ENCODE measurements around the gene FBXO9.

FBXO9 gene

DNA sequence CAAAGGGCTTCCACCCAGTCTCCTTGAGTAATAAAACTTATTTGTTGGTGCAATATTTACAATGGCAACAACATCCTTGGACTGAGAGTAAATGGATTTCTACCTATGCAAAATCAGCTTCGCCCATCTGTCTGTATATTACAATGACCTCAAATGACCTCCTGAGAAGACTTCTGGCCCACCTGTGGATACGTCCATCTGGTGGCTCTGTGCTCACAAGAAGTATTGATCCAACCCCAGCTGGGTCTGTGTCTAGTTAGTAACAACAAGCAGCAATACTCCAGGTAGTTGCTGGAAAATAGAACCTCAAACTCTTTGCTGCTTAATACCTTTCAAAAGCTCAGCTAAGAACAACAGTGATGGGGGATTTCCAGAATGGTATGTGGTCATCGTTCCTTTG is 35.4 kb upstream of the FBXO9 start:
- Histone ChIP-seq H3K79me2 (ENCODE audit: insufficient read depth, low read length) (no peaks in the 10 kb centered on the region), H3K4me3 (ENCODE audit: insufficient read depth, low read length, poor library complexity, severe bottlenecking) (no peak overlapping the region)
- TF ChIP-seq, protein P1, sequence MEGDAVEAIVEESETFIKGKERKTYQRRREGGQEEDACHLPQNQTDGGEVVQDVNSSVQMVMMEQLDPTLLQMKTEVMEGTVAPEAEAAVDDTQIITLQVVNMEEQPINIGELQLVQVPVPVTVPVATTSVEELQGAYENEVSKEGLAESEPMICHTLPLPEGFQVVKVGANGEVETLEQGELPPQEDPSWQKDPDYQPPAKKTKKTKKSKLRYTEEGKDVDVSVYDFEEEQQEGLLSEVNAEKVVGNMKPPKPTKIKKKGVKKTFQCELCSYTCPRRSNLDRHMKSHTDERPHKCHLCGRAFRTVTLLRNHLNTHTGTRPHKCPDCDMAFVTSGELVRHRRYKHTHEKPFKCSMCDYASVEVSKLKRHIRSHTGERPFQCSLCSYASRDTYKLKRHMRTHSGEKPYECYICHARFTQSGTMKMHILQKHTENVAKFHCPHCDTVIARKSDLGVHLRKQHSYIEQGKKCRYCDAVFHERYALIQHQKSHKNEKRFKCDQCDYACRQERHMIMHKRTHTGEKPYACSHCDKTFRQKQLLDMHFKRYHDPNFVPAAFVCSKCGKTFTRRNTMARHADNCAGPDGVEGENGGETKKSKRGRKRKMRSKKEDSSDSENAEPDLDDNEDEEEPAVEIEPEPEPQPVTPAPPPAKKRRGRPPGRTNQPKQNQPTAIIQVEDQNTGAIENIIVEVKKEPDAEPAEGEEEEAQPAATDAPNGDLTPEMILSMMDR (IDR thresholded peaks at IDR 0.05; ENCODE audit: insufficient read depth, low read length, poor library complexity, severe bottlenecking): no peak
- no peak for TF ChIP-seq EZH2phosphoT487 (conservative IDR thresholded peaks at IDR 0.05; ENCODE audit: low read length)

DNA sequence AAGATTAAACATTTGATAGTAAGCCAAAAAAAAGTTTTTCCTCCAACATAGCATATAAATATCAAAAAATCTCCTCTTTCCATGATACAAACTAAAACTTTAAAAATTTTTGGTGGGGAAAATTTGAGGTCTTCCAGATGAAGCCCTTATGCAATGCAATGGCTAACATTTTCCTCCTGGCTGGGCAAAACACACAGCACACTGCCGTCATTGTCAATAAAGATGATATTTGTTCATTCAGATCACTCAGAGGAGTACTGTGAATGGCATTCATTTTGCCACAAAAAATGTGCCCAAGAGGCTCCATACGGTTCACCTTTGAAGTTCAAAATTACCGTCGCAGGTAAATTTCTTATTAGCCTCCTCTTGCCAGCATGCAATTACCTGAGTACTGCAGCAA is 33.9 kb upstream of the FBXO9 start:
- no peaks in the 10 kb centered on the region for H4K20me1 ChIP-seq (ENCODE audit: low read depth, low read length)
- H3K4me3 ChIP-seq (ENCODE audit: insufficient read depth, low read length, poor library complexity, severe bottlenecking): no peak overlapping the region
- H3K9me3 ChIP-seq (ENCODE audit: insufficient read depth, low read length): no peaks in the 10 kb centered on the region
- no peaks in the 10 kb centered on the region for H3K27me3 ChIP-seq (ENCODE audit: low read length)
- no peak for TF ChIP-seq EZH2phosphoT487 (conservative IDR thresholded peaks at IDR 0.05; ENCODE audit: low read length)
- TF ChIP-seq, protein P1 (IDR thresholded peaks at IDR 0.05; ENCODE audit: insufficient read depth, low read length, poor library complexity, severe bottlenecking): no peak
- no peaks in the 10 kb centered on the region for H3K79me2 ChIP-seq (ENCODE audit: insufficient read depth, low read length)
- no peak overlapping the region for H3K4me2 ChIP-seq (ENCODE audit: low read depth, low read length, poor library complexity, severe bottlenecking)
- no peak overlapping the region for H3K27ac ChIP-seq (ENCODE audit: low read depth, low read length)
- no peak overlapping the region for H2AFZ ChIP-seq (ENCODE audit: low read depth, low read length, severe bottlenecking)
- no peak overlapping the region for H3K9ac ChIP-seq (ENCODE audit: low read length)
- H3K9me2 ChIP-seq (replicated peaks; ENCODE audit: insufficient read depth, low read length): no peaks in the 10 kb centered on the region
- H3K36me3 ChIP-seq (ENCODE audit: low read length): no peaks in the 10 kb centered on the region
- no peaks in the 10 kb centered on the region for H3F3A ChIP-seq (ENCODE audit: insufficient read depth)

More for the DNA sequence above, 35.4 kb upstream of the FBXO9 start:
- Histone ChIP-seq H3K27ac (ENCODE audit: low read depth, low read length) (no peak overlapping the region), H3F3A (ENCODE audit: insufficient read depth) (no peaks in the 10 kb centered on the region), H3K9me3 (ENCODE audit: insufficient read depth, low read length) (no peaks in the 10 kb centered on the region), H2AFZ (ENCODE audit: low read depth, low read length, severe bottlenecking) (no peak overlapping the region), H3K27me3 (ENCODE audit: low read length) (no peaks in the 10 kb centered on the region), H4K20me1 (ENCODE audit: low read depth, low read length) (no peaks in the 10 kb centered on the region), H3K9me2 (replicated peaks; ENCODE audit: insufficient read depth, low read length) (no peaks in the 10 kb centered on the region), H3K4me2 (ENCODE audit: low read depth, low read length, poor library complexity, severe bottlenecking) (no peak overlapping the region), H3K9ac (ENCODE audit: low read length) (no peak overlapping the region), H3K36me3 (ENCODE audit: low read length) (no peaks in the 10 kb centered on the region)

DNA sequence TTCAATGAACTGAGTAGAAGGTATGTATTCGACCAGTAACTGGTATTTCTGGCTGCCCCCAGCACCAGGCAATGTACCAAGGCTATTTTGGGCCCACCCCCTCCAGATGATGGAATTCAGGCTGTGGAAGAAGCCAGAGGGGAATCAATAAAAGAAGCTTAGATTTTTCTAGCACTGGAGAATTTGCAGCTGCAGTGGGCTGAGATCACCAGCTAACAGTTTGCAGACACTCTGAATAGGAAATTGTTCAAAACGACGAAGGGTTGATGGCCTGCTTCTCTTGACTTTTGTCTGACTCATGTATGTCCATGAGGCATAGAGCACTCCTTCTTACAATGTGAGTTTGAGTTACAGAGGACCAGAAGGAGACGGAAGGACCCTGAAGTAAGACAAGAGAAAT is 32.4 kb upstream of the FBXO9 start:
- TF ChIP-seq, protein P1 (IDR thresholded peaks at IDR 0.05; ENCODE audit: insufficient read depth, low read length, poor library complexity, severe bottlenecking): no peak
- no peak for TF ChIP-seq EZH2phosphoT487 (conservative IDR thresholded peaks at IDR 0.05; ENCODE audit: low read length)
- no peaks in the 10 kb centered on the region for H3F3A ChIP-seq (ENCODE audit: insufficient read depth)
- H3K79me2 ChIP-seq (ENCODE audit: insufficient read depth, low read length): no peaks in the 10 kb centered on the region
- H3K27ac ChIP-seq (ENCODE audit: low read depth, low read length): no peak overlapping the region
- H3K4me3 ChIP-seq (ENCODE audit: insufficient read depth, low read length, poor library complexity, severe bottlenecking): no peak overlapping the region
- no peaks in the 10 kb centered on the region for H3K9me3 ChIP-seq (ENCODE audit: insufficient read depth, low read length)
- H3K36me3 ChIP-seq (ENCODE audit: low read length): no peaks in the 10 kb centered on the region
- no peak overlapping the region for H3K9ac ChIP-seq (ENCODE audit: low read length)
- H4K20me1 ChIP-seq (ENCODE audit: low read depth, low read length): no peaks in the 10 kb centered on the region
- H3K9me2 ChIP-seq (replicated peaks; ENCODE audit: insufficient read depth, low read length): no peaks in the 10 kb centered on the region
- no peaks in the 10 kb centered on the region for H3K27me3 ChIP-seq (ENCODE audit: low read length)
- no peak overlapping the region for H2AFZ ChIP-seq (ENCODE audit: low read depth, low read length, severe bottlenecking)
- H3K4me2 ChIP-seq (ENCODE audit: low read depth, low read length, poor library complexity, severe bottlenecking): no peak overlapping the region
